Measurements from ENCODE around the gene ZNF236.

Gene ZNF236

DNA sequence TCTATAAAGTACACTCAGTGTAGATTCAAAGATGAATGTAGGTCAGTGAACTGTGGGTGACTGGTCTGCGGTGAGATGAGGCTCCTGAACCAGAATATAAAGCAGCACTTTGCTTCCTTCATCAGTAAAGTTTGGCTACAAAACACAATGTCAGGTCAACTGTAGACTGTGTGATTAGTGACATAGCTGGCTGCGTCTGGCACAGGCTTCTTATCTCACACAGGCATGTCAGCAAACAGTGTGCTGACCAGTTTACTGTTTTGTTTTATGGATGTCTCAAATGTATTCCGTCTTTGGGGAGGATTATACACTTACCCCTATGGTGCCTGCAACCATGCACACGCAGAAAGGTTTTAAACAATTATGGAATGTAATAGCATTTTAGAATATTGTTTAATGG is 87.1 kb downstream of the ZNF236 start:
- no peaks in the 10 kb centered on the region for H3K9me2 ChIP-seq (ENCODE audit: low read depth, low read length)
- no peaks in the 10 kb centered on the region for H3K4me1 ChIP-seq (ENCODE audit: insufficient read depth, low read length, severe bottlenecking)
- H3K36me3 ChIP-seq (ENCODE audit: insufficient read depth, low read length), result peaks cover 77% of the 10 kb centered on the region
- no peak overlapping the region for H3K27ac ChIP-seq (ENCODE audit: low read depth, low read length, poor library complexity, severe bottlenecking)
- H3K4me2 ChIP-seq (ENCODE audit: low read length), result no peak overlapping the region
- H4K20me1 ChIP-seq (ENCODE audit: insufficient read depth, low read length), result no peaks in the 10 kb centered on the region
- H3K9ac ChIP-seq (ENCODE audit: low read length), result no peak overlapping the region
- H3K4me3 ChIP-seq (ENCODE audit: low read depth, low read length, poor library complexity, severe bottlenecking), result no peak overlapping the region
- no peaks in the 10 kb centered on the region for H3K27me3 ChIP-seq (ENCODE audit: insufficient read depth, low read length)
- H3K79me2 ChIP-seq (ENCODE audit: insufficient read depth, low read length), result no peaks in the 10 kb centered on the region
- no peak overlapping the region for H2AFZ ChIP-seq (ENCODE audit: low read length)
- TF ChIP-seq, protein P1, sequence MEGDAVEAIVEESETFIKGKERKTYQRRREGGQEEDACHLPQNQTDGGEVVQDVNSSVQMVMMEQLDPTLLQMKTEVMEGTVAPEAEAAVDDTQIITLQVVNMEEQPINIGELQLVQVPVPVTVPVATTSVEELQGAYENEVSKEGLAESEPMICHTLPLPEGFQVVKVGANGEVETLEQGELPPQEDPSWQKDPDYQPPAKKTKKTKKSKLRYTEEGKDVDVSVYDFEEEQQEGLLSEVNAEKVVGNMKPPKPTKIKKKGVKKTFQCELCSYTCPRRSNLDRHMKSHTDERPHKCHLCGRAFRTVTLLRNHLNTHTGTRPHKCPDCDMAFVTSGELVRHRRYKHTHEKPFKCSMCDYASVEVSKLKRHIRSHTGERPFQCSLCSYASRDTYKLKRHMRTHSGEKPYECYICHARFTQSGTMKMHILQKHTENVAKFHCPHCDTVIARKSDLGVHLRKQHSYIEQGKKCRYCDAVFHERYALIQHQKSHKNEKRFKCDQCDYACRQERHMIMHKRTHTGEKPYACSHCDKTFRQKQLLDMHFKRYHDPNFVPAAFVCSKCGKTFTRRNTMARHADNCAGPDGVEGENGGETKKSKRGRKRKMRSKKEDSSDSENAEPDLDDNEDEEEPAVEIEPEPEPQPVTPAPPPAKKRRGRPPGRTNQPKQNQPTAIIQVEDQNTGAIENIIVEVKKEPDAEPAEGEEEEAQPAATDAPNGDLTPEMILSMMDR (IDR thresholded peaks at IDR 0.05; ENCODE audit: low read length), result no peak
- TF ChIP-seq EZH2 (IDR thresholded peaks at IDR 0.05; ENCODE audit: borderline replicate concordance, low read length), result no peak
- H3K9me3 ChIP-seq (ENCODE audit: low read length), result no peaks in the 10 kb centered on the region
- no peaks in the 10 kb centered on the region for H3F3A ChIP-seq (ENCODE audit: insufficient read depth, low read length)

DNA sequence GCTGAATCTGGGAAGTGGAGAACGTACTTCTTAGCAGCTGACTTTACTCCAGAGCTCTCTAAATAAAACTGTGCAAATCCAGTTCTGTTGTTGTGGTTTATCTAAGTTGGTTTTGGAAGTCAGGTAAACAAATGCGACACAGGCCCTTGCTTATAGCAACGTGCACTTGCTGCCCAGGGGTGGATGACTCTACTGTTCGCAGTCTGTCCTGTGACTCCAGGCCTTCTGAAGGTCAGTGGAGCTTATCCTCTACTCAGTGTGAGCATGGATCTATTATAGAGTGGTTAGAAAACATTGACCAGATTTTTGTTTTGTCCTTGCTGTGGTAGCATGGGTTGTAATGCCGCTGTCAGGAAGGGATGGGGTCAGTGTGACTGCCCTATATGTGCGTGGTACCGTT is 89.1 kb downstream of the ZNF236 start:
- H3F3A ChIP-seq (ENCODE audit: insufficient read depth, low read length), result no peaks in the 10 kb centered on the region; the same call in 1 of the 2 replicates
- H3K4me3 ChIP-seq (ENCODE audit: low read depth, low read length, poor library complexity, severe bottlenecking), result no peak overlapping the region
- H3K79me2 ChIP-seq (ENCODE audit: insufficient read depth, low read length), result no peaks in the 10 kb centered on the region
- no peaks in the 10 kb centered on the region for H3K4me1 ChIP-seq (ENCODE audit: insufficient read depth, low read length, severe bottlenecking)
- no peaks in the 10 kb centered on the region for H3K27me3 ChIP-seq (ENCODE audit: insufficient read depth, low read length)
- H3K4me2 ChIP-seq (ENCODE audit: low read length), result no peak overlapping the region
- H3K9me2 ChIP-seq (ENCODE audit: low read depth, low read length), result no peaks in the 10 kb centered on the region
- H2AFZ ChIP-seq (ENCODE audit: low read length), result no peak overlapping the region
- H3K9ac ChIP-seq (ENCODE audit: low read length), result no peak overlapping the region
- peaks cover 77% of the 10 kb centered on the region for H3K36me3 ChIP-seq (ENCODE audit: insufficient read depth, low read length)
- TF ChIP-seq, protein P1 (IDR thresholded peaks at IDR 0.05; ENCODE audit: low read length), result no peak
- TF ChIP-seq EZH2 (IDR thresholded peaks at IDR 0.05; ENCODE audit: borderline replicate concordance, low read length), result no peak
- H3K9me3 ChIP-seq (ENCODE audit: low read length), result no peaks in the 10 kb centered on the region
- H4K20me1 ChIP-seq (ENCODE audit: insufficient read depth, low read length), result no peaks in the 10 kb centered on the region
- H3K27ac ChIP-seq (ENCODE audit: low read depth, low read length, poor library complexity, severe bottlenecking), result no peak overlapping the region

DNA sequence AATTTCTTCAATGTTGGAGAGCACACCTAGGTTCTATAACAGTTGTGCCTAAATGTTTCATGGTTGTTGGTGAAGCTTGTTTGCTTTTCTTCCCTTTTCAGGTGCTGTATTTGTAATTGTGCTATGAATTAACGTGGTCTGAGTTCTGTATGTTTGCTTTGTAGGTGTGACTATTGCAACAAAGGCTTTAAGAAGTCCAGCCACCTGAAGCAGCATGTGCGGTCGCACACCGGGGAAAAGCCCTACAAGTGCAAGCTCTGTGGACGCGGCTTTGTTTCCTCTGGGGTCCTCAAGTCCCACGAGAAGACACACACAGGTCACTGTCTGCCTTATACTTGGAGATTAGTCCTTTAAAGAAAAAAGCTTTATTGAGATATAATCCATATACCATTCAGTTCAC is 91.2 kb downstream of the ZNF236 start:
- H3K9me2 ChIP-seq (ENCODE audit: low read depth, low read length), result no peaks in the 10 kb centered on the region
- no peaks in the 10 kb centered on the region for H3K4me1 ChIP-seq (ENCODE audit: insufficient read depth, low read length, severe bottlenecking)
- no peaks in the 10 kb centered on the region for H4K20me1 ChIP-seq (ENCODE audit: insufficient read depth, low read length)
- no peaks in the 10 kb centered on the region for H3K27me3 ChIP-seq (ENCODE audit: insufficient read depth, low read length)
- no peak overlapping the region for H3K4me3 ChIP-seq (ENCODE audit: low read depth, low read length, poor library complexity, severe bottlenecking)
- TF ChIP-seq, protein P1 (IDR thresholded peaks at IDR 0.05; ENCODE audit: low read length), result no peak
- no peak for TF ChIP-seq EZH2 (IDR thresholded peaks at IDR 0.05; ENCODE audit: borderline replicate concordance, low read length)
- peaks cover 78% of the 10 kb centered on the region for H3K36me3 ChIP-seq (ENCODE audit: insufficient read depth, low read length)
- no peaks in the 10 kb centered on the region; the same call in 1 of the 2 replicates for H3F3A ChIP-seq (ENCODE audit: insufficient read depth, low read length)
- no peak overlapping the region for H2AFZ ChIP-seq (ENCODE audit: low read length)
- no peak overlapping the region for H3K27ac ChIP-seq (ENCODE audit: low read depth, low read length, poor library complexity, severe bottlenecking)
- no peaks in the 10 kb centered on the region for H3K9me3 ChIP-seq (ENCODE audit: low read length)
- no peak overlapping the region for H3K9ac ChIP-seq (ENCODE audit: low read length)
- no peak overlapping the region for H3K4me2 ChIP-seq (ENCODE audit: low read length)
- no peaks in the 10 kb centered on the region for H3K79me2 ChIP-seq (ENCODE audit: insufficient read depth, low read length)
